NCI-H748 treated with DMSO at 0.1 percent for 48 hours (cell line): Measurements from ENCODE around the gene THSD8.

ENCODE experiments used
- DNase-seq: peaks from one replicate; lab custom pipeline; 2025; lab: John Stamatoyannopoulos, UW

Gene THSD8

DNA sequence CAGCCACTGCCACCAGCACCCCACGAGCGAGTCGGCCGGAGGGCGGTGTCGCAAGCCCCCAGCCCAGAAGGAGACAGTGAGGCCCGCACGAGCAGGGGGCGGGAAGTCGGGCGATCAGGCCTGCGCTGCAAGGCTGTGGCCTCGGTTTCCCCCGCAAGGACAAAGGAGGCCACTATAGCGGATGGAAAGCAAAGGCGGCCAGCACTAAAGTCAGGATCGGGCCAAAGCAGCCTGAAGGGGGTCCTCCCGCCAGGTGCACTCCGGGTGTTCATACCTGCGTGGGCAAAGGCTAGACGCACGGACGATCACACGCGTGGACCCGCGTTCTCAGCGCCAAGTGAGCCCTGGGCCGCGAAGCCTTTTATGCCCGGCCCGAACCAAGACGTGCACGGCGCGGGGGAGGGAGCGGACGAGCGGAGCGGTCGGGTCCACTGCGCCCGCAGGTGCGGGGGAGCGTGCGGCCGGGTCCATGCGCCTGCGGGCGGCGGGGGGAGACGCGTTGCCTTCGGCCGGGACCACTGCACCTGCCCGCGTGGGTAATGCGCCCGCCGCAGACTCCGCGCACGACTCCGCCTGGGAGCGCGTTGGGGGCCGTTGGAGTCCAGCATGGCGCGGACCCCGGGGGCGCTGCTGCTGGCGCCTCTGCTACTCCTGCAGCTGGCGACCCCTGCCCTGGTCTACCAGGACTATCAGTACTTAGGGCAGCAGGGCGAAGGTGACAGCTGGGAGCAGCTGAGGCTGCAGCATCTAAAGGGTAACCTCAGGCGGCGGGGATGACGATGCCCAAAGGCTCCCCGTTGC lies at the start of gene THSD8, which contains the start of gene PRDX2:
THSD8 (plus strand) TSS at position 604 of the 801 bp plus-strand sequence; CDS start at position 607, 3 bp downstream.
PRDX2 (minus strand) TSS at position 335 of the 801 bp plus-strand sequence. CDS start 539 bp downstream, outside the sequence.
- peak; percentile 35 for DNase-seq

DNA sequence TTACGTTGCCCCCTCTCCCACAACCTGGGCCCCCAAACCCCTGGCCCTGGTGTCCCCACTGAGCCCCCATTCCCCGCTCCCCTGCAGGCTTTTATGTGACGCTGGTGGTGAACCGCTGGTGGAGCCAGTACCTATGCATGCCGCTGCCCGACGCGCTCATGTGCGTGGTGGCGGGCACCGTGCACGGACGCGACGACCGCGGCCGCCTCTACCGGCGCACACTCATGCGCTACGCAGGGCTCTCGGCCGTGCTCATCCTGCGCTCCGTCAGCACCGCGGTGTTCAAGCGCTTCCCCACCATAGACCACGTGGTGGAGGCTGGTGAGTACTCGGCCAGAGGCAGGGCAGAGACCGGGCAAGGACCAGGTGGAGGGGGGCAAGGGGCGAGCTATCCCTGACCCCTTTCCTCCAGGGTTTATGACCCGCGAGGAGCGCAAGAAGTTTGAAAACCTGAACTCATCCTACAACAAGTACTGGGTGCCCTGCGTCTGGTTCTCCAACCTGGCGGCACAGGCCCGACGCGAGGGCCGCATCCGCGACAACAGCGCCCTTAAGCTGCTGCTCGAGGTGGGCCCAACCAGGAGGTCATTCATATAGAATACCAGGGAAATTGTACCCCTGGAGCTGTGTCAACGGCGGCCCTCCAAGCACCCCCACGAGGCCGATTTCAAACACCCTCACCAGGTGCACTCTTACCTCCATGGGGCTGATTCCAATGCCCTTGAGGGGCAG lies 47.2 kb upstream of the THSD8 start:
- DNase-seq = no peak

- no peak for DNase-seq
Observed at GRCh38 chr19:12756150-12756883, 45.6 kb upstream of the THSD8 start.

DNA sequence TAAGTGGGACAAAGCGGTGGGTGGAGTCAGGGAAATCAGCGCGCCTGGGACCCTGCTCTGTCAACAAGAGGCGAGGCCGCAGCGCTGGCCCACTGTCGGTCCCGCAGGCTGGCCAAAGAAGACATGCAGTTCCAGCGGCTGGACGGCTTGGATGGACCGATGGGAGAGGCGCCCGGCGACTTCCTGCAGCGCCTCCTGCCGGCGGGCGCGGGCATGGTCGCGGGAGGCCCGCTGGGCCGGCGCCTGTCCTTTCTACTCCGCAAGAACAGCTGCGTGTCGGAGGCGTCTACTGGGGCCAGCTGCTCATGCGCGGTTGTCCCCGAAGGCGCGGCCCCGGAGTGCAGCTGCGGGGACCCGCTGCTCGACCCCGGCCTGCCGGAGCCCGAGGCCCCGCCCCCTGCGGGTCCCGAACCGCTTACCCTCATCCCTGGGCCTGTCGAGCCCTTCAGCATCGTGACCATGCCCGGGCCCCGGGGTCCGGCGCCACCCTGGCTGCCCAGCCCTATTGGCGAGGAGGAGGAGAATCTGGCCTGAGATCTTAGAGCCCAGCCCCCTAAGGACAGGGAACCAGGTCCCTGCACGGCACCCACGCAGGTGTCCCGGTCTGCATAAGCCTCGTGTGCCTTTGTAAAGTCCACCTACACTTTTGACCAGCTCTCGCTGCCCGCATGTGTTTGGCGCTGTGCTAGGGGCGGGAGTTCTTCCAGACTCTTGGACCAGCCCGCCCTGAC lies 44.2 kb upstream of the THSD8 start:
- DNase-seq = peak; percentile 44

- DNase-seq = no peak
Observed at GRCh38 chr19:12759686-12760085, 42.2 kb upstream of the THSD8 start.

DNA sequence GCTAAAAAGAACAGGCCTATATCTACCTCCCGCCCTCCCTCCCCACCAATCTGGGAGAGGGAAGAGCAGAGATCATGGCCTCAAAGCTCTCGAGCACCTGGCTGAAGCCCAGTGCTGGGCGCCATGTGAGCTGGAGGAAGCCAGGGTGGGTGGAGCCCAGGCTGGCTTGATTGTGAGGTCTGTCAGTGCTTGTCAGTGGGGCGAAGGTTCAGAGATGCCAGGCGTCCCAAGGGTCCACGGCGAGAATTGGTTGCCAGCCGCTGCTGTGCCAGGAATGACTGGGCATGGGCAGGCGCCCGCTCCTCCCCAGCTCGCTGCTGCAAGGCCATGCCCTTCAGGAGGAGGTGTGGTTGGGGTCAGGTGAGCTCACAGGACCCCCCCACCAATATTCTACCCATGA lies 38.8 kb upstream of the THSD8 start:
- DNase-seq = no peak

- no peak for DNase-seq
Observed at GRCh38 chr19:12764698-12765097, 37.2 kb upstream of the THSD8 start.

DNA sequence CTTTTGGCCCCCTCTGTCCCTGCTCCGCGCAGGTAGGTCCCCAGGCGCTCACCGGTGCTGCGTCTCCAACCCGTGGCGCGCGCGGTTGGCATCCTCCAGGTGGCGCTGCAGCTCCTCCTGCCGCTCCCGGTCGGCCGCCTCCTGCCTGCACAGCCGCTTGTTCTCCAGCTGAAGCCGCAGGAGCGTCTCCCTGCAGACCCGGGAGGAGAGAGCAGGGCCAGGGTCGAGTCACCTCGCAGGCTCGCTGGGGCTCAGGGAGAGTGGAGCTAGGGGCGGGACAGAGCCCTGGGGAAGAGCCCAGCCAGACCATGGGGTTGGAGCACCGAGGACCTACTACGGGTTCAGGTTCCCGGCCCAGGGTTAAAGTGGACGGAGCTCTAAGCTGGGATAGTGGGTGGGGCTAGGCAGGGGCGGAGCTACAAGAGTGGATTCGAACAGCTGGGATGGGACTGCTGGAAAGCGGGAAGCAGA lies 35.8 kb upstream of the THSD8 start:
- peak; percentile 32 for DNase-seq

- no peak for DNase-seq
Observed at GRCh38 chr19:12767150-12767549, 34.7 kb upstream of the THSD8 start.

DNA sequence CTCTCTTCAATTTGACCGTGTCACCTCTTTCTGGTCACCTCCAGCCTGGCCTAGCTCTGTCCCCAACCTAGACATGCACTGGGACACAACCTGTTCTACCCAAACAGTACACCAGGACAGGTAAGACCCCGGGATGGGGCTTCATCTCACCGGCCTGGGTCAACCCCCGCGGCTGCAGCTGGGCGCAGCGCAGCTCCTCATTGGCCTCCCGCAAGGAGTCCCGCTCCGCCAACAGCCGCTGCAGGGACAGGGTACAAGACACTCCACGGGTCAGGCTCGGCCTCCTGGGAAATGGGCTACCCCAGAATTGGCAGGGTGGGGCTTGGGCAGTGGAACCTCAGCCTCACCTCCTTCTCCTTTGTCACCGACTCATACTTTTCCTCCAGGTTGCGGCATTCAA lies 34.2 kb upstream of the THSD8 start:
- DNase-seq = no peak

DNA sequence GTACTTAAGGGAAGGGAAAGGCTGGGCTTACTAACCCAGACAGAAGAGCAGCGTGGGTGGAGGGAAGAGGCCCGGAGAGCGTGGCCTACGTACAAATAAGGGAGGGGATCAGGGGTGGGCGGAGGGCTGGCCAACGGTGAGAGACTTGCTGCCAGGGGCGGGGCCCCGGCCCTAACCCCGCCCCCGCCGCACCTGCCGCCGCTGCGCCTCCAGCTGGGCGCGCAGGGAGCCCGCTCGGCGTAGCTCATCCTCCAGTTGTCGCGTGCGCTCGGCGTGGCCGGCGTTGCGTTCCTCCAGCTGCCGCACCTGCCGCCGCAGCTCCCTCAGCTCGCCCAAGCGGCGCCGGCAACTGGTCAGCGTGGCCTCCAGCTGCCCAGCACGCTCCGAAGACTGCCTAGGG lies 32.2 kb upstream of the THSD8 start:
- DNase-seq = peak; percentile 78

DNA sequence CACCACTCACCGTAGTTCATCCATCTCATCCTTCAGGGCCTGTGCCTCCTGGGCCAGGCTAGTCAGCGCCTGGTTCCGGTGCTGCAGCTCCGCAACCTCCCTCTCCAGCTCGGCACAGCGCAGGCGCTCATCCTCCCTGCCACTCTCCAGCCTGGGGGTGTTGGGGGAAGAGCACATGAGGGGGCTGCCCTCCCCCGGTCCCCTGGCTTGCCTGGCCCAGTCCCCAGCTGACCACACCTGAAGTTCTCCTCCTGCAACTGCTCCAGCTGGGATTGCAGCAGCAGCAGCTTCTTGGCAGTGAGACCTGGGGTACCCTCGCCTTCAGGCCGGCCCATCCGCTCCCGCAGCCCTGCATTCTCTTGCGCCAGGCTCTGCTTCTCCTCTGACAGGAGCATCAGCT lies 30.9 kb upstream of the THSD8 start:
- DNase-seq = no peak

- no peak for DNase-seq
Observed at GRCh38 chr19:12772323-12772722, 29.5 kb upstream of the THSD8 start.

DNA sequence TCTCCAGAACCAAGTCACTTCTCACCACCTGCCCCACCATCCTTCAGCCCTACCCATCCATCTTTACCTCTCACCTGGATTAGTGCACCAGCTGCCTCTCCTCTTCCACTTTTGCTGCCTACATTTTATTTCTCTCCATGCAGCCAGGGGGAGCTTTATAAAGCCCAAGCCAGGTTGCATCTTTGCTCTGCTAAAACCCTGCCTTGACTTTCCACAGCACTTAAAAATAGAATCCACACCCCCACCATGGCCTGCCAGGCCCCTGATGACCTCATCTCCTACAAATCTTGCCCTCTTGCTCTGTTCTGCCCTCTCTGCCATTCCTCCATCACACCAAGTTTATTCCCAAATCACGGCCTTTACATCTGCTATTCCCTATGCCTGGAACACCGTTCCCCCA lies 28.3 kb upstream of the THSD8 start:
- no peak for DNase-seq

DNA sequence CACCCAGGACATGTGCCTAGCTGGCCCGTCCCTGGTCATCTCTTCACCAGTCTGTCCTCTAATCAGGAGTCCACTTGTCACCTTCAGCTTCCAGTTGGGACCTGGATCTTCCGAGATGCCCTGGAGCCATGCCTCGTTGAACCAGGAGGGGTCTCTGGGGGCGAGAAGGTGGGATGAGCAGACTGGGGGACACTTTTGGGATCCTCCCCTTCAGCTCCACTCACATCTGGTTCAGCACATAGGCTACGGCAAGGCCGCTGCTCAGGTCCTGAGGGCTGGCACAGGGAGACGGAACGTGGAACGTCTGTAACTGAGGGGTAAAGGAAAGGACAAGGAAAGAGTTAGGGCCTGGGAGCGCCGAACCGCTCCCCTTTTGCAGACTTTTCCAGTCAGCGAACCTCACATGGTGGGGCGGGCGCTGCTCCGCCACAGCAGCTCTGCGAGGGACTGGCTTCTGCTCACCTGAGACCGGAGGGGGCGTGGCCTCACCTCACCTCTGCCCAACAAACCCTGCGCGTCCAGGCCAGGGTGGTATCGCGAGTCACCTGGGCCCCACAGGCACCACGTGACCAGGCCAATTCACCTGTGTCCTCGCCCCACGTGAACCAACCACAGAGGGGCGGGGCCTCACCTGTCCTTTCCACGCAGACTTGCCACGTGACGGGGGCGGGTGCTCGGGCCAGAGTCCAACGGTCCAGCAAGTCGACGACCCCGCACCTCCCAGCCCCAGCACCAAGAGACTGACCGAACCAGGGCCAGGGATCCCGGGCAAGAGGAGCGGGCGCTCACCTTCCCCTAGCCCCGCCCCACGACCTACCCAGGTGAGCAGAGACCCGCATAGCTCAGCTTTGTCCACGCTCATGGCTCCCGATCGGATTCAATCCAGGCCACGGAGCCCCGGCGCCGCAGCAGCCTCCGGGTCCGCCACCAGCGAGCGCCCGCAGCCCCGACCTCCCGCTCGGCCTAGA lies 27.0 kb upstream of the THSD8 start, which contains the start of gene HOOK2:
HOOK2 (minus strand) TSS at position 965 of the 968 bp plus-strand sequence; CDS start at position 862, 103 bp downstream.
- DNase-seq = peak; percentile 32

- peak; percentile 34 for DNase-seq
Observed at GRCh38 chr19:12777217-12778016, 24.5 kb upstream of the THSD8 start.

- DNase-seq = no peak
Observed at GRCh38 chr19:12778017-12778904, 23.6 kb upstream of the THSD8 start.

GRCh38 chr19:12778905-12779161 lies 23.0 kb upstream of the THSD8 start:
- no peak for DNase-seq
